ENCODE data around the gene ERVH48-1. TPM values are rescaled to one million over a fixed set of nuclear protein-coding genes. Genes with fewer than 3 reads are reported as not detected.

Gene ERVH48-1
- total and polyA plus RNA-seq, 2 of the 8 experiments (the other 6 are each of a cell fraction or from before 2014, with no cell fraction given) = 4.2 to 17.7 TPM

DNA sequence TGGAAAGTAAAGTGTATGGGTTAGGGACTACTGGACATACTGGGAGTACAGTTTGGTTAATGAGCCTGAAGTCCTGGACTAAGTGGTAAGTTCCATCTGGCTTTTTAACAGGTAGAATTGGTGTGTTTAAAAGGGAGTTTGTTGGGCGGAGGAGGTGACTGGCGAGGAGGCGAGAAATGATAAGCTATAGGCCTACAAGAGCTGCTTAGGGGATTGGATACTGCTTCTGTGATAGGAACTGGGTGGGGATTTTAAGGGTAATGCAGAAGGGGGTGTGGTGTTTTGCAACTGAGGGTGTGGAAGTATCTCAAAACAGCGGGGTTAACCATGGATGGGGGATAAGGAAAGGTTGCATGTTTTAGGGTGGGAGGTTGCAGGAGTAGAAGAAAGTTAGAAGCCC is 3.5 kb downstream of the ERVH48-1 start:
- H2BK15ac ChIP-seq (ENCODE audit: low read length) = 0 out of 2 replicates have a peak overlapping the region, but pooled peaks have one; percentile 72
- H2BK12ac ChIP-seq (ENCODE audit: low read depth, low read length) = no peak overlapping the region
- no peak overlapping the region for H3K14ac ChIP-seq (ENCODE audit: insufficient read length)
- H3K27me3 ChIP-seq (replicated peaks in 1 of 4; ENCODE audit: control insufficient read depth in 3 of 4, extremely low read depth in 1 of 4, insufficient read depth in 3 of 4, low read length in 3 of 4) = no peaks in the 10 kb centered on the region
- peaks cover 0 to 16% (median 0%) of the 10 kb centered on the region in 4 experiments; a peak in 3 of 8 replicates for H3K36me3 ChIP-seq (ENCODE audit: control insufficient read depth in 2 of 4, insufficient read depth in 4 of 4, low read length in 3 of 4)
- no peak overlapping the region for H3K4me3 ChIP-seq (ENCODE audit: extremely low read depth in 1 of 4, insufficient read depth in 2 of 4, low read depth in 3 of 4, low read length in 4 of 4)
- no peak overlapping the region for H2AK5ac ChIP-seq (ENCODE audit: low read depth, low read length)
- 95 to 100% methylated on average over 3 to 4 of the region's 4 CpGs for WGBS, 2 experiments (ENCODE audit: extremely low coverage in 1 of 2, insufficient coverage in 1 of 2, insufficient read length in 1 of 2, insufficient replicate concordance in 2 of 2, low coverage in 1 of 2, low lambda C conversion rate in 2 of 2, missing lambda C conversion rate in 1 of 2)
- FAIRE-seq (no peak), DNase-seq (ENCODE audit: low read depth in 1 of 2, low spot score in 2 of 2) (no peak)
- no peak overlapping the region for H3K56ac ChIP-seq (replicated peaks; ENCODE audit: insufficient read length, low read depth, low read length)
- no peaks in the 10 kb centered on the region for H3K79me1 ChIP-seq (ENCODE audit: low read depth, low read length)
- no peak overlapping the region for H3K23ac ChIP-seq (ENCODE audit: insufficient read length)
- H3K4me1 ChIP-seq (replicated peaks in 1 of 4; ENCODE audit: control insufficient read depth in 3 of 4, insufficient read depth in 4 of 4, low read length in 3 of 4) = peaks cover 5 to 14% (median 13%) of the 10 kb centered on the region in 4 experiments
- H3K27ac ChIP-seq (ENCODE audit: low read depth, low read length) = no peak overlapping the region
- no peak overlapping the region for H4K91ac ChIP-seq (replicated peaks; ENCODE audit: insufficient read length, low read length)
- H4K5ac ChIP-seq (ENCODE audit: insufficient read length, low read depth, low read length) = no peak overlapping the region
- H4K20me1 ChIP-seq (replicated peaks in 1 of 2; ENCODE audit: control insufficient read depth in 1 of 2, insufficient read depth in 2 of 2, low read length in 2 of 2) = no peaks in the 10 kb centered on the region
- POLR2A ChIA-PET (ENCODE audit: partially characterized antibody) = interaction anchor here (0.9 to 3.2 kb wide), 5 partner anchors 10 to 70 kb away, joined by 3 to 11 read pairs (median 4); partner anchors contain the start of gene NDUFV3
- H2AFZ ChIP-seq (ENCODE audit: low read length) = no peak overlapping the region
- H3K9ac ChIP-seq (replicated peaks in 1 of 4; ENCODE audit: extremely low read depth in 1 of 4, low read depth in 3 of 4, low read length in 3 of 4) = no peak overlapping the region
- H3K23me2 ChIP-seq (ENCODE audit: low read depth, low read length) = no peaks in the 10 kb centered on the region; the same call in 1 of the 2 replicates
- no peak overlapping the region for H2BK120ac ChIP-seq (replicated peaks; ENCODE audit: low read depth, low read length)
- no peak overlapping the region for H4K8ac ChIP-seq (ENCODE audit: extremely low read depth, insufficient read depth, low read length)
- H3K4me2 ChIP-seq (ENCODE audit: insufficient read depth in 1 of 2, low read depth in 2 of 2, low read length in 2 of 2) = no peak overlapping the region
- H3K18ac ChIP-seq (ENCODE audit: extremely low read depth, low read length) = no peak overlapping the region
- no peaks in the 10 kb centered on the region for H3K9me3 ChIP-seq (ENCODE audit: insufficient read depth in 2 of 2, low read depth in 1 of 2, low read length in 1 of 2)
- no peaks in the 10 kb centered on the region; a peak in 1 of 4 replicates for H3K79me2 ChIP-seq (ENCODE audit: control insufficient read depth in 1 of 2, insufficient read depth in 2 of 2, low read length in 2 of 2)
- H2BK5ac ChIP-seq (ENCODE audit: low read depth, low read length) = 0 out of 2 replicates have a peak overlapping the region, but pooled peaks have one; percentile 35
- H2BK20ac ChIP-seq (ENCODE audit: low read length) = 0 out of 2 replicates have a peak overlapping the region, but pooled peaks have one; percentile 72
- CTCF ChIA-PET (ENCODE audit: partially characterized antibody) = interaction anchor here (0.7 to 1.7 kb wide), 4 partner anchors 11 to 112 kb away, joined by 3 to 5 read pairs (median 4); partner anchors contain the start of gene NDUFV3
- no peak overlapping the region for H3K4ac ChIP-seq (replicated peaks; ENCODE audit: insufficient read length, low read depth, low read length)
- no peak for TF ChIP-seq EGR1 (IDR thresholded peaks at IDR 0.05; ENCODE audit: borderline replicate concordance, low read depth, low read length)
- TF ChIP-seq, protein P1, sequence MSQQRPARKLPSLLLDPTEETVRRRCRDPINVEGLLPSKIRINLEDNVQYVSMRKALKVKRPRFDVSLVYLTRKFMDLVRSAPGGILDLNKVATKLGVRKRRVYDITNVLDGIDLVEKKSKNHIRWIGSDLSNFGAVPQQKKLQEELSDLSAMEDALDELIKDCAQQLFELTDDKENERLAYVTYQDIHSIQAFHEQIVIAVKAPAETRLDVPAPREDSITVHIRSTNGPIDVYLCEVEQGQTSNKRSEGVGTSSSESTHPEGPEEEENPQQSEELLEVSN (IDR thresholded peaks at IDR 0.05) = no peak
- no peak for TF ChIP-seq CTCF (IDR thresholded peaks at IDR 0.05; ENCODE audit: control extremely low read depth in 1 of 3, insufficient read depth in 1 of 3, low read depth in 1 of 3, low read length in 3 of 3)
- no peak for TF ChIP-seq TAF1 (IDR thresholded peaks at IDR 0.05; ENCODE audit: low read depth, low read length)
- no peak for TF ChIP-seq POLR2A (IDR thresholded peaks at IDR 0.05; ENCODE audit: control extremely low read depth in 1 of 2, low read depth in 2 of 2, low read length in 2 of 2)
- no peak for TF ChIP-seq RNF2 (IDR thresholded peaks at IDR 0.05; ENCODE audit: borderline replicate concordance, low read depth, low read length, missing control alignments, poor library complexity, severe bottlenecking)
- TF ChIP-seq CEBPB (IDR thresholded peaks at IDR 0.05; ENCODE audit: low read depth, low read length) = no peak
- TF ChIP-seq RXRA (IDR thresholded peaks at IDR 0.05; ENCODE audit: insufficient read depth, low read depth, low read length) = no peak
- no peak for TF ChIP-seq KDM1A (IDR thresholded peaks at IDR 0.05; ENCODE audit: borderline replicate concordance, low read length)
- no peak for TF ChIP-seq NANOG (IDR thresholded peaks at IDR 0.05; ENCODE audit: insufficient read depth, low read depth, low read length, poor library complexity, severe bottlenecking)
